GM19324 (cell line): ENCODE data around the gene MARK1.

Experiments
- ATAC-seq: cut with Tn5 transposase; IDR thresholded peaks from one replicate; pipeline ENCODE4 v1.9.1; 2021; ENCODE audit warnings: mild to moderate bottlenecking, moderate library complexity; ENCODE audit not compliant: unreplicated experiment, low FRiP score

The MARK1 gene

DNA sequence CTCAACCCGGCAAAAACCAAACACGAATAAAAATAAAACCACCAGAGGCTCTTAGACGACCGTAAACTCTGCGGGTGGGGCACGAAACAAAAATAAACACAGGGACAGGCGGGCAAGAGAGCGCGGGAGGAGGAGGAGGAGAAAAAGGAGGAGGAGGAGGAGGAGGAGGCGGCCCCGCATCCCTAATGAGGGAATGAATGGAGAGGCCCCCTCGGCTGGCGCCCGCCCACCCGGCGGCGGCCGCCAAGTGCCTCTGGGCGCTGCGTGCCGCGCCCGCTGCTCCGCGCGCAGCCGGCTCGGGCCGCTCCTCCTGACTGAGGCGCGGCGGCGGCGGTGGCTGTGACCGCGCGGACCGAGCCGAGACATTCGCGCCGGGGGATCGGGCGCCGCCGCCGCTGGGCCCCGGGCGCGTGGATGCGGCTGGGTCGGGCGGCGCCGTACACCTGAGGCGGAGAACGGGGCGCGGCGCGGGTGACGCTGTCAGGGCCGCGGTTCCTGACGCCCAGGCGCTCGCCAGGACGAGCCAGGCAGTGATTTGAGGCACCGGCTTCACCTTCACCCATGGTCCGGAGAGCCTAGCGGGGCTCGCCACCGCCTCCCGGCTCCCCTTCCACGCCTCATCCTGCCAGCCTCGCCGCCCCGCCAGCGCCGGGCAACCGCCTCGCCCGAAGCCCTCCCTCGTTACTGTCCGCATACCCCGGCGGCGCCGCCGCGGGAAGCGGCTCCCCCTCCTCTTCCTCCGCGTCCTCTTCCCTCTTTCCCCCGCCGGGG lies at the start of gene MARK1:
TSS of gene MARK1 (plus strand) at position 229 of the 771 bp plus-strand sequence. CDS start 687 bp downstream, outside the sequence.
- peak; percentile 64 for ATAC-seq

DNA sequence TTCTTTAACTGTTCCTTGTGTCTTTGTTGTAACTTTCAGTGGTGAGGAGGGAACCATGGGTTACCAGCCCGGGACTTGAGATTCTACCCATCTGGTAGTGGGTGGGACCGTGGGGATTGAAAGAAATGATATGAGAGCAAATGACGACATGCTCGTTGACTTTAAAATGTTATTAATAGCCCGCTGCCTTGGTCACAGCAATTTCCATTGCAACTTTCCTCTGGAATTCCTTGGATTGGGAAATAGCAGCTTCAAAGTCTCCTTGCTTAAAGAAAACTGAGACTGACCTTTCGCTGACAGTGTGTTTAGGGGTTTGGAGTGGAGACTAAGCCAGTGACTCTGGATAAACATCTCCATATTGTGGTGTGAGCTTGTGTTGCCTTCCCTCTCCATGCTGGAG lies 44.2 kb upstream of the MARK1 start:
- no peak for ATAC-seq

DNA sequence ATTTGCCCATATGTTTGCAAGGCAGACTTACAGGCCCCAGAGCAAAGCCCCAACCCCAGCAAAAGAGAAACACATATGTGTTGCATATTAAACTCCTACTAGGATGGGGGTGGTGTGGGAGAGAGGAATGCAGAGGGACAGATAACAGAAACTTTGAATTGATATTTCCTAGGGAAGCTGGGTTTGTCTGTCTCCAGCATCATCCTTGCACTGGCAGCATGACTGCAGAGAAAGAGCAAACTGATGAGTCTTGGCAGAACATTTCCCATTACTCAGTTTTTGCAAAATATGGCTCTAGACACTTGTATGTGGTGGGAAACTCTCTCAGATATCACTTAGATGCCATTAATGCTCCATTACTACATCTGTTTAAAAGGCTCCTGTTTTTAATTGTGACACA lies 43.8 kb upstream of the MARK1 start:
- no peak for ATAC-seq

DNA sequence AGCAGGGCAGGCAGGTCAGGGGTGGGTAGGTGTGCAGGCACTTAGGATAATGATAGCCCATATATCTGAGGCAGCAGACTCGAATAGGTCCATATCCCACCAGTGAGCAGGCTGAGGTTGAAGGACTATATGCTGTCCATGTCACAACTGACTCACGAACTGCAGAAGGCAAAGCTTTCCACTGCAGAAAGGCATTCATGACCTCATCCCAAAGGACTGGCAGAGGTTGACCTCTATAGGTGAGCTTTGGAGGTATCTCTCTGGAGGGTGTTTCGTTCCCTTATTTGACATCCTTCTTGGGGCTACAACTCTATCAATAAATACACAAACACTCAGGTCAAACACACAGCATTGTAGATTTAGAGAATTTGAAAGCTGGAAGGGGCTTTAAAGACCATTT lies 42.8 kb upstream of the MARK1 start:
- no peak for ATAC-seq

DNA sequence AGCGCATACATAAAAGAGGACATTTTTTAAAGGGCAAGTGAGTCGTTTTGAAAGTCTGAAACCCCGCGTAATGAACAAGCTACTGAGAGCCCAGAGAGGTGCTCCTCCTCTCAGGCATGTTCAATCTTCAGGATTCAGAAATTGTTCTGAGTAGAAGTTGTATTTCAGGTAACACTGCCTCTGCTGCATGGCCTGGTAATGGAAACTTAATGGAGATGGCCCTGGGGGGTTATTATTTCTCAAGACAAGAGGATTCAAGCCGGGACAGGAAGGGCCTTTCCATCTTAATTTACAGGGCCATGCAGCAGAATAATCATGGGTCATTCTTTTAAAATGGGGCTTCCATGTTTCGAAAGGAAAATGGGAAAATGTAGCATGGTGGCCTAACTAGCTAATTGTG lies 42.1 kb upstream of the MARK1 start:
- ATAC-seq = no peak

DNA sequence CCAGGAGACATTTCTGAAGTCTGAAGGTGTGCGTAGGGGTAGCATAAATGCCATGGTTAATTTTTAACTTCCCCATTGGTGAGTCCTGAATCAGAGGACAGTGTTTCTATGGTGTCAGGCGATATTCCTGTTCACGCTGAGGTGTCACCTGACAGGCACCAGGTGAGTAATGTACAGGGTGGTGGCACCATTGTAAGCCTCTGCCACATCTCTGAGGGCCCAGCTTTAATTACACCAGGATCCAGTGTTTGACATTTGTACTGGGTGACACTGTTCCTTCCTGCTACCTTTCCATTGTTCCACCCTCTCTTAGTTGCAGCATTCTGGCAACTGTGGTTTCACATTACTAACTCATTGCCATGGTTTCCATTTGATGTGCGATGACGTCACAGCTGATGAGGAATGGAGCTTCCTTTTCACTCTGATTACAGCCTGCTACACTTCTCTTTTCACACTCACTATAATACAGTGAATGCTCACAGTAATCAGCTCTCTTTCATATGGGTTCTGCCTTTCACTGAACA lies 40.6 kb upstream of the MARK1 start:
- ATAC-seq = no peak

DNA sequence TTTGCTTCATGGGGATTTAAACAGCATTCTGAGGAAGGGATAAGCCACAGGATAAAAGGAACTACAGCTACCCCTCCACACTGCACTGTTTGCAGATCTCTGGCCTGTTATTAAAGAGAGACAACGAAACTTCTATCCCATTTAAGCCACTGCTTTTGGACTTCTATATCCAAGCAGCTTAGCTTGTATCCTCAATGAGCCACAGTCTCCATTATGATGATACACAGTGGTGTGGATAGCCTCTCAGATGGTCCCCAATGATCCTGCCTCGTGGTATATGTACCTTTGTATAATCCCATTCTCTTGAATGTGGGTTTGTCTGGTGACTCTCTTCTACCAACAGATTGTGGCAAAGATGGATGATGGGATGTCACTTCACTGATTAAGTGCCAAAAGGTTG lies 36.0 kb upstream of the MARK1 start:
- no peak for ATAC-seq

DNA sequence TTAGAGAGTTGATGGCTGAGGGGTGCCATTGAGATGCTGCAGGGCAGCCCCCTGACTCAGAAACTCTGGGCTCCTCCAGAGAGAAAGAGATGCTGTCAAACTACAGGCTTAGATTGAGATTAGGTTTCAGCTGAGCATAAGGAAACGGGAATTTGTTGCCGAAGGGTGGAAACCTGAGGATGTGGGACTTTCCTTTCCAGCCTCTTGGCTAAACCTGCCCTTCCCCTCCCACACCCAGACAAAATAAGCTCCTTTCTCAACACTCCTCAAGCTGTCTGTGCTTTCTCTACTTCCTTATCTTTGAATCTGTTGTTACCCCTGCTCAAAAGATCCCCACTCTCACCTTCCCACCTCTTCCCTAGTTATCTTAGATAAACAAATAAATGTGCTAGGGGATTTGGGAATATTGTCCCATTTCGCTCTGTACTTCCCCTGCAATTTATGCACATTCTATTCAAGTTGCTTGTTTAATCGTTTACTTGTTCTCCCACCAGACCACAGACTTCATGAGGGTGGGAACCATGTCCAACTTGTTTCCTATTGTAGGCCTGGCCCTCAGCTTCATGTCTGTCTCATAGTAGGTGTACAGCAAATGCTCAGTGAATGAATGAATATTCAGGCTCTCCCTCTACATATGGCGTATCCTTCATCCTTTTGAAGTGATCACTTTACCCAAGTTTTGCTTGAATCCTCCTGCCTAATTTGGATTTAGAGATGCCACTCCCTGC lies 30.6 kb upstream of the MARK1 start:
- no peak for ATAC-seq

DNA sequence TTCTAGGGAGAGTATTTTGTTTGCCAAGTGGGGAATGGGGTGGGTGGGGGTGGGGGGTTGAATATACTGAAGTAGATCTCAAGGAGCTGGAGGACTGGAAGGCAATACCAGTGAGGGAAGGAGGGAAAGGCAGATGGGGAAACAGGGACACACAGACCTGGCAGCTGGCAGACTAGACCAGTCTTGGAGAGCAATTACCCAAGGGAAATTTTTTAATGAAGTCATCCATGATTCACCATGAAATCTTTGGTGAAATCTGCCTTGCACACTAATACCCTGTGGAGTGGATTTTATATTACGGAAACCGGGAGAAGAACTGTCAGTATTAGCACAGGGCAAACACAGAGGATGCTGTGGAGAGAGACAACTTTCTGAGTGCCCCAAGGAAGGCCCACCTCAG lies 29.7 kb upstream of the MARK1 start:
- no peak for ATAC-seq

DNA sequence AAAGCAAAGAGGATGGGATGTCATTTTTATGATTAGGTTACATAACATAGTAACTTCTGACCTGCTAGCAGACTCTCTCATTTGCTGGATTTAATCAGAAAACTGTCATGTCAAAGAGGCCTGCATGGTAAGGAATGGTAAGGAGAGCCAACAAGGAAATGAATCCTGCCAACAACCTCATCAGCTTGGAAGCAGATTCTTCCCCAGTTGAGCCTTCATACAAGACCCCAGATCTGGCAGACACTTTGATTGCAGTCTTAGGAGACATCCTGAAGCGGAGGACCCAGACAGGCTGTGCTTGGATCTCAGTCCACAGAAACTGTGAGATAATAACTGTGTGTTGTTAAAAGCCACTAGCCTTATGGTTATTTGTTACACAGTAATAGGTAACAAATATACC lies 27.6 kb upstream of the MARK1 start:
- no peak for ATAC-seq

DNA sequence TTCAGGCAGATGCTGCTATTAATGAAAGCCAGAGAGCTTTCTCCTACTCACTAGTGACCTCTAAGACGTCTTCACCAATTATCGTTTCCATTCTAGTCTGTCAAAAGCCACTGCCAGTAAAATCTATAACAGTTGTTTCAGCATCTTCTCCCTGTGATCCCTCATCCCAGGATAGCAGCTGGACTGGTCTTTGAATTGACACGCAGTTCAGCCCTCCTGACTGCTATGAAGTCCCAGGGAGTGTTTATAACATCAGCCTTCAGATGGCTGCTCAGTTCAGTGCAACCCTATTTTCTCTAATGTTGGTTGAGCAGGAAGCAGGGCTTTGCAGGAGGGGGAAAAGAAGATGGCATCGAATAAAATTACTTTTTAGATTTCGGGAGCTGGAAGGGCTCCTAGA lies 23.6 kb upstream of the MARK1 start:
- ATAC-seq = no peak

DNA sequence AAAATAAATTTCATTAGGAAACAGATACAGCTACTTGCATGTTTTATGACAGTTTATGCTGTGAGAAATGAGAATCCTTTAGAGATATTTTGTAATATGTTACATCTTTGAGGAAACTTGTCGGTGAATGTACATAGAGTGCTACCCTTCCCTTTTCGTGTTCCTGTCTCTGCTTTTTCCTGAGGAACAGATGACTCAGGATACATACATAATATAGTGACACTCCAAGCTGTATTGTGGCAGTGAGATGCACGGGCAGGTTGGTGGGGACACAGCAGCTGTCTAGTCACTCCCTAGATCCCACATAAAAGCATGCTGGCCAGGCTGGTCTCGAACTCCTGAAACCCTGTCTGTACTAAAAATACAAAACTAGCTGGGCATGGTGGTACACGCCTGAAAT lies 20.9 kb upstream of the MARK1 start:
- ATAC-seq = no peak

DNA sequence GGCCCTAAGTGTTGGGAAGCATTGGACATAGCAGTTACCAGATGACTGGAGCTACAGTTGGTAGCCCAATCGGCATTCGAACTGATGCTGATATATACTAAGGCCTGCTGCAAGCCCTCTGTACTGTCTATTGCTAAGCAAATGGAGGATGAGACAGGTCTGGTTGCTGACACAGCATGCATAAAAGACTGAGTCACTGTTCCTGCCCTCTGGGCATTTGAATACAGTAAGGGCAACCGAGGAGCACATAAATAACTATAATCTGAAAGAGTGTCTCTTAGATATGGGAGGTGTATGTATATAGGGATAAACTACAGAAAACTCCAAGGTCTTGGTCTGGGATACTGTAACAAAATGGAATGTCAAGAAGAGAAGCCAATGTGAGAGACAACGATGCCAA lies 16.8 kb upstream of the MARK1 start:
- ATAC-seq = no peak

DNA sequence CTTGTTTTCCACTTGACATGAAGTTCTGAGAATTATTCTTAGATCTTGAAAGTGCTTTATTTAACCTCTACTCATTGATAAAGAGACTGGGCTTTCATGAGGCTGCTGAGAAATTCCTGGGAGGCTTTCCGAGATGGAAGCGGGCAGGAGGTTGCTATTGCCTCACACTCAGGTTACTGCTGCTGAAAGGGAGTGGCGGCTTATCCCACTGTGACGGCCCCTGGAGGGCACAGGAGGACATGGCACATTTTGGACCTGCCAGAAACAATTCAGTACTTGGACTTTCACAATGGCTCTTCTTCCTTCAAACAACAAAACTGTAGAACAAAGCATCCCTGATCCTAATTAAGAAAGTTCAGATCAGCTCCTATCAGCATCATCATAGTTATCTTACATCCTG lies 16.2 kb upstream of the MARK1 start:
- ATAC-seq = no peak

DNA sequence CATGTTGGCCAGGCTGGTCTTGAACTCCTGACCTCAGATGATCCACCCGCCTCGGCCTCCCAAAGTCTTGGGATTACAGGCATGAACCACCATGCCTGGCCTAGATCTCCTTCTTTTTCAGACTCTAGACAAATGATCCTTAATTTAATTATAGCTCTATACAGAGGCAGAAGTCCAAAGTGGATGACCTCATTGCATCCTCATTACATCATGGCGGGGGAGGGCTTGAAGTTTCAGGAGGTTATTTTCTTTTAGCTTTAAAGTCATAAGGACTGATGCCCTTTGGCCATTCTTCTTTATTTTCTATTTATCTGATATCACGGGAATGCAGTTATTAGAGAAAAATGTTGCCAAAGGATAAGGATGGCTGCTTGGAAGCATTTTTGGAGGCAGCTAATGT lies 14.1 kb upstream of the MARK1 start:
- ATAC-seq = no peak

DNA sequence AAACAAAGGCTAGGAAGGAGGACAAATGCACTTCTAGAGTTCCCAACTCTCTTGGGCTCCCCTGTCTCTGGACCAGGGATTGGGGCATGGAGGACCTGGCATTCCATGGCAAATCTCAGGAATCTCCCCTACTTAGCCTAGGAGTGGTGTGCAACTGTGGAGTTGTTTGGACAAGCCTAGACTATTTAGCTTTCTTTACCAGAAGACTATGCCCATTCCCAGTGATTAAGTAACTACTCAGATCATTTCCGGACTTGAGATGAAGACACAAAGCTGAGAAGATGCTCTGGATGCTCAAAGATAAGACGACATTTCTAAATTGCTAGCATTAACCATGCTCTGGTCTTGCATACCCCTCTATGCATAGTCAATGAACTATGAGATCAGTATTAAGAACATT lies 13.7 kb upstream of the MARK1 start:
- ATAC-seq = no peak

DNA sequence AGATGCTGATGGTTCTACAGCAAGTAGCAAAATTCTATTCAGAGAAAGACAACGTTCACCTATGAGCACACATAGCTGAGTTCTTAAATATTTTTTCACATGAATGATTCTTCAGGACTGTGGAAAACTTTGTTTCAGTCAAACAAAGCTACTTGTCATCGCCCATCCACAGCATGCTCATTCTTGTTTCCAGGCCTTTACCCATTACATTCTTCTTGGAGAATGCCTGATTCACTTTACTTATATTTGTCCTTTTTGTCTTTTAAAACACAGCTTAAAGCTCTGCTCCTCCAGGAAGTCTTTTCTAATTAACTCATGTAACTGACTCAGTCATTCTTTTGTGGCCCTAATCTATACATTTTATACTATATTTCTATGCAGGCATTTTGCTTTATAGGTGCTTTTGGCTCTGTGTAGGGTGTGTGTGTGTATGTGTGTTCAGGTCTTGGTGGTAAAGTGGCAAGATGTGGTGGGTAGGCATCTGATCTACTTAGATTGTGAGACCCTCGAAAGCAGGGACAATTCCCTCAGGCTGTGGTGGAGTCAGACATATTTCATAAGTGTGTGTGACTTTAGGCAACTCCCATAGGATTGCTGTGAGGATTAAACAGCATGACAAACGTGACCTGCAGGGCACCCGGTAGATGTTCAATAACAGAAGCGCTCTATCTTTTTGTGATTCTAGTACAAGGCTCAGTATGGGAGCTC lies 11.8 kb upstream of the MARK1 start:
- no peak for ATAC-seq

DNA sequence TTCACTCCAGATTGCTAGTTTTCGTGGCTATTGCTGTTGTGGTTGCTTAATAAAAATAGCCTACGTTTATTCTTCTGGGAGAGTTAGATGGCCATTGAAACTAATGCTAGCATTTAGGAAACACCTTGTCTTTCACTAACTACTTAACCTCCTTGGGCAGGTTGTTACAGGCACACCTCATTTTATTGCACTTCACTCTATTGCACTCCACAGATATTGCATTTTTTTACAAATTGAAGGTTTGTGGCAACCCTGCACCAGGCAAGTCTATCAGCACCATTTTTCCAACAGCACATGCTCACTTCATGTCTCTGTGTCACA lies 11.3 kb upstream of the MARK1 start:
- no peak for ATAC-seq

DNA sequence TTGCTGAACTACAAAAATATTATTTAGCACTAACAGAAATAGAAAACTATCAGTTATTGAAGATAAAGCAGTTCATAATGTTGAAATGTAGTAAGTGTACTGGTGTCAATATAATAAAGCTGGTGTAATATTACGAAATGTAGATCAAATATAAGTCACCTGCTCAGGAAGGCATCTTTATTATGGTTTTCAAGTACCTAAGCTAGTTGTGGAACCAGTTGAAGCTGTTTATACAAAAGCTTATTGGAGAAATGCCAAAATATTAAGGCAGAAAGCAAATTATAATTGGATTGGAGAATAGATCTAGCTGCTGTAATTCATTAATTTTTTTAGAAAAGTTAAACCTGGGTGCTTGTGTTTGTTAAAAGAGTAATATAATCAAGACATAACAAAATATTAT lies 6.2 kb upstream of the MARK1 start:
- no peak for ATAC-seq

DNA sequence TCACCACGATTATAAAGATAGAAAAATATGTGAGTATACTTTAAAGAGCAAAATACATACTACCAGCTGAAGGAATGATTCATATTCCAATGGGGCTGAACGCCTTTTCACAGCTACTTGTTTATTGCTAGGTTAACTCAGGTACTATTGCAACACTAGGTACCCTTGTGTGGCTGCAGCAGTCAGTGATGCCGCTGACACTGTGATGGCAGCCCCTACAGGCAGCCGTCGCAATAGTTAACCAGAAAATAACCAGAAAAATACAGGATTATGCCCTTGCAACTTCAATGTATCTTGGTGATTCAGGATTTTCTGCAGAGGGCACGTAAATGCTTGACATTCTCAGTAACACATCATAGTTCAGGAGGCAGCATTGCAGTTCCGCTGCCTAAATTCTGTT lies 1.6 kb upstream of the MARK1 start:
- no peak for ATAC-seq

DNA sequence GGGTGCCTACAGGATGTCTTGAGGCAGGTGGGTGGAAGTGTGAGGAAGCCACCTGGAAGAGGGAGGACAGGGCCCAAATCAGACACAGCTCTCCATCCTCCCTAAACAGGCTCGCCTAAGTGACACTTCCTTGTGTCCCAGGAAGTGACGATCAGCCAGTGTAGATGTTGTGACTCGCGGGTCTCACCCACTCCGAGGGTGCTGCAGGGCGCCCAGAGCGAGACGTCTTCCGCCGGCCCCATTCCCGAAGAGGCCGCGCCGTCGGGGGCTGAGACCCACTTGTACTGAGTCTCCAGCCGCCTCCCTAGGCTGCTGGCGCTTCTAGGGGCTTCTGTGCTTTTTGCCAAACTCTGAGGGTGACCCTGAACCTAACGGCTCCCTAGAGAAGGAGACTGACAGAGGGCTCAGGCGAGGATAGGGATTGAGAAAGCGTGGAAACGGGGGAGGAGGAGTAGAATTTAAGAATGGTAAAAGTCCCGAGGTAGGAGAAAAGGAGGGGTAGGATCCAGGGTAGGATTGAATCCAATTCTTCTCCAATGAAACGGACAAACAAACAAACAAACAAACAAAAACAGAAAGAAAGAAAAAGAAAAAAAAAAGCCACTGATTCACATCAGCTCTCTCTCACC lies 543 bp upstream of the MARK1 start:
- no peak for ATAC-seq
